Small intestine (tissue), 7 donors: ENCODE measurements around the gene RAPGEF2. TPM values are rescaled to one million over a fixed set of nuclear protein-coding genes. Genes with fewer than 3 reads are reported as not detected.

ENCODE experiments used
- DNase-seq, 2 donors: peaks; one replicate each; pipeline versions ENCODE4 v3.0.0 to v3.0.0-alpha.2; 2013
- FAIRE-seq: peaks from 2 replicates; lab custom pipeline; 2012; peaks lifted over from hg19 to GRCh38; lab: Jason Lieb, UNC
- H3K27ac ChIP-seq, 3 donors: one replicate each; pipeline ENCODE4 v1.5.1; 2013; ENCODE audit warnings: low read length in 2 of 3, mild to moderate bottlenecking in 2 of 3, control low read depth in 1 of 3, inconsistent platforms in 1 of 3, low read depth in 1 of 3, moderate library complexity in 1 of 3
- H3K27me3 ChIP-seq, 3 donors: one replicate each; pipeline ENCODE4 v1.6.1; 2013; ENCODE audit warnings: low read length in 3 of 3, inconsistent platforms in 1 of 3; ENCODE audit not compliant: control insufficient read depth in 3 of 3, insufficient read depth in 3 of 3
- H3K36me3 ChIP-seq, 3 donors: one replicate each; pipeline ENCODE4 v1.6.1; 2013; ENCODE audit warnings: low read length in 3 of 3, inconsistent platforms in 1 of 3, low read depth in 1 of 3, mild to moderate bottlenecking in 1 of 3, moderate library complexity in 1 of 3; ENCODE audit not compliant: control insufficient read depth in 3 of 3, insufficient read depth in 2 of 3
- H3K4me1 ChIP-seq, 3 donors: one replicate each; pipeline ENCODE4 v1.6.1; 2013; ENCODE audit warnings: low read length in 2 of 3, inconsistent platforms in 1 of 3, low read depth in 1 of 3, mild to moderate bottlenecking in 1 of 3, moderate library complexity in 1 of 3; ENCODE audit not compliant: control insufficient read depth in 3 of 3, insufficient read depth in 2 of 3
- H3K4me3 ChIP-seq, 3 donors: one replicate each; pipeline ENCODE4 v1.5.1; 2013; ENCODE audit warnings: low read length in 3 of 3, control low read depth in 1 of 3, inconsistent platforms in 1 of 3, low read depth in 1 of 3, mild to moderate bottlenecking in 1 of 3, moderate library complexity in 1 of 3
- H3K9me3 ChIP-seq, 2 donors: one replicate each; pipeline ENCODE4 v1.6.1; 2013; ENCODE audit warnings: low read depth in 1 of 2, low read length in 1 of 2; ENCODE audit not compliant: control insufficient read depth in 2 of 2, insufficient read depth in 1 of 2
- WGBS, 3 donors: extraction: QIAGEN DNeasy Blood & Tissue Kit; methylation state at CpG; one replicate each; pipeline ENCODE4 v1.1.7; 2013; 5-methylcytosine and 5-hydroxymethylcytosine counted together
- polyA plus RNA-seq, 4 donors: library from polyadenylated mRNA; stranded (reverse) in 3 of 4; unstranded in 1 of 4; fragments of 200-250 nt in 3 of 4; fragments of 120-200 nt in 1 of 4; gene quantifications; one replicate each; pipeline versions ENCODE4 v1.2.1 to v1.2.3, GENCODE V29; 2013
- donor health status: healthy with polysubstance abuse.
- donor health status: control.
- donor health status: control.
- donor health status: Bipolar disorder and iron deficiency.
- donor health status: healthy.

Gene RAPGEF2
- polyA plus RNA-seq, 4 donors, result 7.6 to 49.5 (median 11.8) TPM

GRCh38 chr4:159205466-159205865 is 102.6 kb downstream of the RAPGEF2 start:
- no peak overlapping the region for H3K4me3 ChIP-seq
- H3K9me3 ChIP-seq, result no peaks in the 10 kb centered on the region
- no peaks in the 10 kb centered on the region for H3K27me3 ChIP-seq
- H3K4me1 ChIP-seq, result no peaks in the 10 kb centered on the region
- DNase-seq (no peak), FAIRE-seq (no peak)
- 90 to 93% (median 92%) methylated on average over 3 of the region's 3 CpGs for WGBS, 3 donors
- peaks cover 0 to 3% (median 0%) of the 10 kb centered on the region in 3 donors for H3K36me3 ChIP-seq
- no peak overlapping the region for H3K27ac ChIP-seq

- no peaks in the 10 kb centered on the region for H3K9me3 ChIP-seq
- FAIRE-seq (no peak), DNase-seq (no peak)
- H3K27me3 ChIP-seq, result no peaks in the 10 kb centered on the region
- H3K36me3 ChIP-seq, result peaks cover 0 to 3% (median 3%) of the 10 kb centered on the region in 3 donors
- no peaks in the 10 kb centered on the region for H3K4me1 ChIP-seq
- H3K27ac ChIP-seq, result no peak overlapping the region
- H3K4me3 ChIP-seq, result peak overlapping the region in 1 of 3 donors; percentile 11
- WGBS, 3 donors, result 38 to 77% (median 59%) methylated on average over 4 of the region's 4 CpGs
Measured at GRCh38 chr4:159206427-159206871, 103.6 kb downstream of the RAPGEF2 start.

DNA sequence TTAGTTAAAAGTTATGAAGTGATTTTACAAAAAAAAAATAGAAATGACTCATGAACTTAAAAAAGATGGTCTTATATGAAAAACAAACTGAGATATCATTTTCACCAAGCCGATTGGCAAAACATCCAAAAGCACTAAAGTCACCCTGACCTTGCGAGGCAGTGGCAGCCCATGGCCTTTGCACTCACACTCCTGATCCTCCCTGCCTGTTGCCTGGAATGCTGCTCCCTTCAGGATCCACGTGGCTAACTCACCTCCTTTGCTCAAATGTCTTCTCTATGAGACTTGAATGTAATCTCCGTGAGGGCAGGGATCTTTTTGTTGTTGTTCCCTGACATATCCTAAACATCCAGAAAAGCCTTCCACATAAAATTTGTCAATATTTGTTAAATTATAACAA is 106.4 kb downstream of the RAPGEF2 start:
- Histone ChIP-seq H3K27ac (no peak overlapping the region), H3K36me3 (peaks cover 0 to 3% (median 0%) of the 10 kb centered on the region in 3 donors), H3K9me3 (no peaks in the 10 kb centered on the region), H3K27me3 (no peaks in the 10 kb centered on the region), H3K4me1 (no peaks in the 10 kb centered on the region), H3K4me3 (no peak overlapping the region)
- DNase-seq (peak in 1 of 2 donors; percentile 4), FAIRE-seq (no peak)
- 86 to 89% (median 87%) methylated on average over 4 of the region's 4 CpGs for WGBS, 3 donors

- WGBS, 3 donors, result 96 to 98% (median 97%) methylated on average over 3 of the region's 3 CpGs
- H3K4me3 ChIP-seq, result no peak overlapping the region
- H3K4me1 ChIP-seq, result no peaks in the 10 kb centered on the region
- DNase-seq, result no peak
- H3K27ac ChIP-seq, result no peak overlapping the region
- FAIRE-seq, result no peak
- H3K27me3 ChIP-seq, result no peaks in the 10 kb centered on the region
- peaks cover 0 to 3% (median 2%) of the 10 kb centered on the region in 3 donors for H3K36me3 ChIP-seq
- H3K9me3 ChIP-seq, result no peaks in the 10 kb centered on the region
Measured at GRCh38 chr4:159210975-159211374, 108.1 kb downstream of the RAPGEF2 start.

- WGBS, 3 donors, result 88 to 96% (median 93%) methylated on average over 7 of the region's 7 CpGs
- Histone ChIP-seq H3K9me3 (no peaks in the 10 kb centered on the region), H3K4me1 (no peaks in the 10 kb centered on the region), H3K4me3 (no peak overlapping the region), H3K27ac (no peak overlapping the region), H3K36me3 (peaks cover 0 to 3% (median 2%) of the 10 kb centered on the region in 3 donors), H3K27me3 (no peaks in the 10 kb centered on the region)
- no peak for DNase-seq
- FAIRE-seq, result no peak
Measured at GRCh38 chr4:159212675-159213293, 109.9 kb downstream of the RAPGEF2 start.

GRCh38 chr4:159216834-159217233 is 114.0 kb downstream of the RAPGEF2 start:
- Histone ChIP-seq H3K27me3 (no peaks in the 10 kb centered on the region), H3K27ac (no peak overlapping the region), H3K4me3 (no peak overlapping the region), H3K9me3 (no peaks in the 10 kb centered on the region), H3K36me3 (peaks cover 0 to 2% (median 0%) of the 10 kb centered on the region in 3 donors), H3K4me1 (no peaks in the 10 kb centered on the region)
- 83 to 93% (median 88%) methylated on average over 5 of the region's 5 CpGs for WGBS, 3 donors
- FAIRE-seq, result no peak
- no peak for DNase-seq

- 94 to 100% (median 97%) methylated on average over 1 of the region's 1 CpG for WGBS, 3 donors
Measured at GRCh38 chr4:159219862-159220261, 117.0 kb downstream of the RAPGEF2 start.

DNA sequence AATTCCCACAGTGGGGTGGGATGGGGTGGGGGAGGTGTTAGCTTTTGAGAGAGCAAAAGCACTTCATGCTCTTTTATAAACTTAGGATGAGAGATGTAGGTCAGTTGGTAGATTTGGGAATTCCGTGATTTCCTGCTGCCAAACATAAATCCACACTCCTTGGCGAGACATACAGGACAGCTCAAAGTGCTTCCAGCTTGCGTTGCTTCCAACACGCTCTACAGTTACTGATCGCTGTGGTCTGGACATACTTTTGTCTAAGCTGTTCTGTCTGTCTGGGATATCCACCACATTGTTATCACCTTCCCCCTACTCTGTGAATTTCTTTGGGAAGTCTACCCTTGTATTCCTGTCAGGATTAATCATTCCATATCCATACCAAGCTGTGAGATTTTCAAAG is 117.5 kb downstream of the RAPGEF2 start:
- Histone ChIP-seq H3K4me3 (no peak overlapping the region), H3K9me3 (no peaks in the 10 kb centered on the region), H3K27ac (no peak overlapping the region), H3K27me3 (no peaks in the 10 kb centered on the region), H3K36me3 (no peaks in the 10 kb centered on the region), H3K4me1 (peaks cover 0 to 8% (median 4%) of the 10 kb centered on the region in 3 donors)
- DNase-seq, result no peak
- no peak for FAIRE-seq
- WGBS, 3 donors, result 76 to 97% (median 93%) methylated on average over 5 of the region's 5 CpGs

More at GRCh38 chr4:159219862-159220261, 117.0 kb downstream of the RAPGEF2 start:
- Histone ChIP-seq H3K4me1 (peaks cover 0 to 7% (median 4%) of the 10 kb centered on the region in 3 donors), H3K27ac (no peak overlapping the region), H3K9me3 (no peaks in the 10 kb centered on the region), H3K36me3 (peaks cover 0 to under 1% (median 0%) of the 10 kb centered on the region in 3 donors), H3K4me3 (no peak overlapping the region), H3K27me3 (no peaks in the 10 kb centered on the region)
- DNase-seq (no peak), FAIRE-seq (no peak)
